Stimulated activated CD8-positive, alpha-beta memory T cell treated with anti-CD3 and anti-CD28 coated beads, Interleukin-2, amount 100 ng/mL, for 1 hour (primary cell): ENCODE data around the gene KDM1B.

Experiments
- DNase-seq, 2 donors: peaks; one replicate each; pipeline ENCODE4 v3.0.0-alpha.2; 2020; ENCODE audit warnings: low read depth in 2 of 2

KDM1B gene, protein sequence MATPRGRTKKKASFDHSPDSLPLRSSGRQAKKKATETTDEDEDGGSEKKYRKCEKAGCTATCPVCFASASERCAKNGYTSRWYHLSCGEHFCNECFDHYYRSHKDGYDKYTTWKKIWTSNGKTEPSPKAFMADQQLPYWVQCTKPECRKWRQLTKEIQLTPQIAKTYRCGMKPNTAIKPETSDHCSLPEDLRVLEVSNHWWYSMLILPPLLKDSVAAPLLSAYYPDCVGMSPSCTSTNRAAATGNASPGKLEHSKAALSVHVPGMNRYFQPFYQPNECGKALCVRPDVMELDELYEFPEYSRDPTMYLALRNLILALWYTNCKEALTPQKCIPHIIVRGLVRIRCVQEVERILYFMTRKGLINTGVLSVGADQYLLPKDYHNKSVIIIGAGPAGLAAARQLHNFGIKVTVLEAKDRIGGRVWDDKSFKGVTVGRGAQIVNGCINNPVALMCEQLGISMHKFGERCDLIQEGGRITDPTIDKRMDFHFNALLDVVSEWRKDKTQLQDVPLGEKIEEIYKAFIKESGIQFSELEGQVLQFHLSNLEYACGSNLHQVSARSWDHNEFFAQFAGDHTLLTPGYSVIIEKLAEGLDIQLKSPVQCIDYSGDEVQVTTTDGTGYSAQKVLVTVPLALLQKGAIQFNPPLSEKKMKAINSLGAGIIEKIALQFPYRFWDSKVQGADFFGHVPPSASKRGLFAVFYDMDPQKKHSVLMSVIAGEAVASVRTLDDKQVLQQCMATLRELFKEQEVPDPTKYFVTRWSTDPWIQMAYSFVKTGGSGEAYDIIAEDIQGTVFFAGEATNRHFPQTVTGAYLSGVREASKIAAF

DNA sequence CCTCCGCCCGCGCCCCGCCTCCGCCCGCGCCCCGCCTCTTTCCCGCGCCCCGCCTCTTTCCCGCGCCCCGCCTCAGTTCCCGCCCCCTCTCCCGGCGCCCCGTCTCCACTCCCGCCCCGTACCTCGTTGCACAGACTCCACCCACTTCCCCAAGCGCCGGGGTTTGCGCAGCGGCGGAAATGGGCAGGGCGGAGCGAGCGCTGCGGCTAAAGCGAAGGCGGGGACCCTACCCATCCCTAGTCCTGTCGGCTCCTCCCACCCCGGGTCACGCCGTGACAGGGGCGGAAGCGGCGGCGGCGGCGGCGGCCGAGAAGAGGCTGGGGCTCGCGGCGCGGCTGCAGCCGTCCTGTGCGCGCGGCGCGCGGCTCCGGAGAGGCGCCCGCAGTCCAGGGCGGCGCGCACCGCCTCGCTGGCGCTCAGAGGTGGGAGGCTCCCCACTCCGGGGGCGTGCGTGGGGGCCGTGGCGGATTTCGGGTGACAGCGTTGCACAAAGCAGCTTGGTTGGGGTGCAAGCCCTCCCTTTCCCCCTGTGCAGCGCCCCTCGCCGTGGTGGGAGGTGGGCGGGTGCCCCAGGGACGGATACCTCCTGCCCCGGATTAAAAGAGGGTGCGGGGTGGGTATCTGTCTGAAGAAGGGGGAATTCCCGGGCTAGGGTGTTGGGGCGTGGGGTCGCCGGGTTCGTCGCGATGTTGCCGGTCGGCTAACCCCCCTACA lies at the start of gene KDM1B:
TSS of gene KDM1B (plus strand) at position 273 of the 714 bp plus-strand sequence. CDS start 4,474 bp downstream, outside the sequence.
- DNase-seq: peak; percentile 97 to 98

DNA sequence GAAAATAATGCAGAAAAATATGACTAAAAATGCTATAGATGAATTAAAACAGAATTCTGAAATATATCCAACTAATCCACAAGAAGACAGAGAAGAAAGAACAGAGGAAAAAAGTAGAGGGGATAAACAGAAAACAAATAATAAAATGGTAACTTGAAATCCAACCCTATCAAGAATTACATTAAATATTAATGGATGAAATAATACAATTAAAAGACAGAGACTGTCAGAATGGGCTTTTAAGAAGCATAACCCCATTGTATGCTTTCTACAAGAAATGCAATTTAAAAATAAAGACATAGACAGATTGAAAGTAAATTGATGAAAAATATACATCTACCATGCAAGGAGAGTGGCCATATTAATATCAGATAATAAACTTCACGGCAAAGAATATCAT lies 48.2 kb upstream of the KDM1B start:
- no peak for DNase-seq

DNA sequence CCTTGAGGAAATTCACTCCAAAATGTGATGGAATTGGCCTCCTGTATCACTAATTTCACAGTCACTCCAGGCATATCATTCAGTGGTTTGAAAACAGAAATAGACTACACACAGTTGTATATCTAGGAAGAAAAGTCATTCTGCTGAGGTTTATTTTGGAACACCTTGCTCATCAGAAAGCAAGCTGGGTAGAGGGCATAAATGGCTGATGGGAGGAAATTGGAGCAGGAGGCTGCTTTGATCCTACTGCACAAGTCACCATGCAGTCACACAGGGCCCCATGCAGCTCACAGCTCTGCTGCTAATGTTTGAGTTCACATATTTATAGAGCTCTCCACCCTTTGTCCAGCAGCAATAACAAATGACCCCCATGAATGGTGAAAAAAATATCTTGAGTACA lies 45.1 kb upstream of the KDM1B start:
- no peak for DNase-seq

DNA sequence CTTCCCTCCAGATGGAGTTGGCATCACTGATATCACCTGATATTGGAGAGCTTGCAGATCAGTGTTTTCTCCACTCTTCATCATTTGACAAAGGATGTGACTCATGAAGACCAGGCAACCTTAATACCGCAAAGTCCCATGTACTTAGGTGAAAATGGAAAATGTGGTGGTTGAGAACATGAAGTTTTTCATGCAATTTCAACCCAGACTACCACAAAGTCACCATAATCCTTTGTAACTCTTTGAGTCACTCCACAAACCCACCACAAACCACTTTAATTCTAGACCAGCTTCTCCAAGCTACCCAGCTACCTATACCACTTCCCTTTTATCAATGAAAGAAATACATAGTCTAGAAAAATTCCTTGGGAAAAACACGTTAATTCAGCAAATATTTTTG lies 39.9 kb upstream of the KDM1B start:
- DNase-seq: no peak

DNA sequence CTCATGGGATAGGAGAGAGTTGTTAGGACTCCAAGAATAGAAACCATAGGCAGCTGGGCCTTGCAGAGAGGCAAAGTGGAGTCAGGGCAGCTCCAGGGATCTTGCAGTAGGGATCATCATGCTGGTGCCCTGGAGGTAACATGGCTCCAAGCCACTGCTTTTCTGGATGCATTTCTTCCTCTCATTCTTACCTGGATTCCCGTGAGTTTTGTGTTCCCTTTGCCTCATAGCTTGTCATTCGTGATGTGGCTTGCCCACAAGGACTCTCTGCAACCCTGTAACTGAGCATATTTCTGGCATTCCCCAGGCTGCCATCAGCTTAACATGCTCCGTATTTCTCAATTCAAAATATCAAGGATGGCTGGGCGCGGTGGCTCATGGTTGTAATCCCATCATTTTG lies 38.1 kb upstream of the KDM1B start:
- DNase-seq: no peak

DNA sequence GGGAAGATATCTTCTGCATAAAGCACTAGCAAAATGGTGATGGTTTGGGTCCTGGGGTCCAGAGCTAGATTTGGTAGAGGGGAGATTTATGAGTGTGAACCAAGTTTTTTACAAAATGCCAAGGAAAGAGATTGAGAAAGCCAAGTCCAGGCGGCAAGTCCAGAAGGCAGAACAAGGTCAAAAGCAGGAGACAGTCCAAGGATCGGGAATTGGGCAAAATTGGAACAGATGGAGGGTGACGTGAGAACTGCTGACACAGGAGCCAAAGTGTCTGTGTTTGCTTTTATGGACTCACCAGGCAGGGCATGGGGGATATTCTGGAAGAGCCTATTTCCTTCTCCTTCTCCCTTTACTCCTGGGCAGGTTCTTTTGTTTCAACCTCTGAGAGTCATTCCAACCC lies 36.9 kb upstream of the KDM1B start:
- DNase-seq: no peak

DNA sequence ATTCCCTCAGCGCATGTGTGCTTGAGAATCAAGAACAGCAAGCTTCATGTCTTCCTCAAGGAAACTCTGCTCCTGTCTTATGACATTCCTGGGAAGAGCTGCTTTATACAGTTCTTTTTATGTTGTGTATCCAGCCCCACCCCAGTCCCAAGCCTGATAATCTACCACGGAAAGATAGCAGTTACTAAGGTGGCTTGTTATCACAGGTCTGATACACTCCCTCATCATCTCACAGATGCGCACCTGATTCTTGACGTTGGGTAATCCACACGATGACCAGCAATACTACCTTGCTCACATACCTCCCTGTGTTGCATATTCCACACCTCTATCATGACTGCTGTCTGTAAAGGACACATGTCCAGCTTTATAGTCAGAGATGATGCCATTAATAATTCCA lies 36.0 kb upstream of the KDM1B start:
- DNase-seq: no peak

DNA sequence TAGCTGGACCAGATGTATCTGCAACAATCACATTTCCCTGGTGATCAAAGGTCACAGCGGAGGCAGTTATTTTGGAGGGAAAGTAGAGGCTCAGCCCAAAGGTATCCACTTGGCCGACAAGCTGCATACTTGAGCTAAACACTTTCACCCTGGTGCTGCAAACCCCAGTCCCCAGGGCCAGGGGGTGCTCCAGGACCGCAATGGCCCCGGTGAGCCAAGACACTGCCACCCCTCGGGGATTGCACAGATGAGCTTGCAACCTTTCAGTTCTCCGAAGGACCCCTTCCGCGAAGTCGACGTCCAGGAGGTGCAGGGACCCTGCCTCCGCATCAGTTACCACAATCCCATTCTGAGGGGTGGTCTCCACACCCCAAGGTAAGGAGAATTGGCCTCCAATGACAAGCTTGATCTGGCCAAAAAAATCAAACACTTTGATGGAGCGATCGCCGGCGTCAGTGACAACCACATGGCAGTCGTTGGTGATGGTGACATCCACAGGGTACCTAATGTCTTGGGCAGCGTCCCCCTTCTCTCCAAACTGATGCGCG lies 33.6 kb upstream of the KDM1B start:
- no peak for DNase-seq

DNA sequence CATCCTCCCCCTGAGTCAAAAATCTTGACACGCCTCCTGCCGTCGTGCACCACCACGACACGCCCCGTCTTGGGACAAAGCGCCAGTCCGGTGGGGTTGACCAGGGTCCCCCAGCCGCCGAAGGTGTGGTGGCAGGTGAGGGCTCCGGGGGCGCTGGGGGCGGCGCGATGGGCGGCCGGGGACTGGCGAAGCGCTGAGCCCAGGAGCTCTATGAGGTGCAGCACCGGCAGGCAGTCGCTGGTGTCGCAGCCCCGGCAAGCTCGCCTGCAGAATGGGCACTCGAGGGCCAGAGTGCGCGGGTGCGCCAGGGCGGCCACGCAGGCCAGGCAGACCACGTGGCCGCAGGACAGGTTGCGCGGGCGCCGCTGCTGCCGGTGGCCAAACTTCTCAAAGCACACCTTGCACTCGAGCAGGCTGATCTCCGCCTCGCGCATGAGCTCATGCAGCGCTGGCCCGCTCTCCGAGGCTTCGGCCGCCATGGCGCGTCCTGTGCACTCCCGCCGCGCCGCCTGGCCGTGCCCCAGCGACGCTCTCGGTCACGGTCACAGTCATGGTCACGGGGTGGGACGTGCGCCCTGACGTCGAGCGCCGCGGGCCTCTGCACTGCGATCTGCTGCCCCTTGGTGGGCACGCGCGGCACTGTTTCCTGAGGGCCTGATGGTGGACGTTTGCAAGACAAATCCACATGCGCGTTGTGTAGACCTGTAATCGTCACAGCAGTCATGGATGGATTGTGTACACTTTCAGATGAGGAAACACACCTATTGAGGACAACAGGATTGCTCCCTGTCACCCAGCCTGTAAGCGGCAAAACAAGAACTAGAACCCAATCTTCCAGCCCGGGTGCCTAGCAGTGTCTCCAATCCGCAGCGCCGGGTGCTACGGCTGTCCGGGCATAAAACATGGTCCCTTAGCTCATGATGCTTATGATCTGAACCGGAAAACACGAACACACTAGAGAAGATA lies 32.8 kb upstream of the KDM1B start, which contains the start of gene NHLRC1:
TSS of gene NHLRC1 (minus strand) at position 550 of the 966 bp plus-strand sequence. CDS start at position 479, 71 bp downstream.
- peak; percentile 42 to 48 for DNase-seq

DNA sequence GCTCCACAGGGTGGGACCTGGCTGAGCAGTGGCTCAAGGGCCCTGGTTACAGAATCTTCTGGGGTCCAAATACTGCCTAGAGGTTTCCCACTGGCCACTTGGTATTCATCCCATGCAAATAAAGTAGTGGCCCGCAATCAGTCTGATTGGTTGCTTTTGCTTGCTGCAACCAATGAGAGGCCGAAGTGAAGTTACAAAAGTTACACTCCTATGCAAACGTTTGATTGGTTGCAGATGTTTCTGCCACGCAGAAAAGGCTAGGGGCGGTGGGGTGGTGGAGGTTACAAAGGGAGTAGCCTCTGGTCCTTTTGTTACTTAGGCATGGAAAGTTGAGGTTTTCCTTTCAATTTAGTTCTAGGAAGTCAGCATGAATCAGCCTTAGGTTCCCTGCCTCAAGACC lies 29.1 kb upstream of the KDM1B start:
- DNase-seq: no peak

DNA sequence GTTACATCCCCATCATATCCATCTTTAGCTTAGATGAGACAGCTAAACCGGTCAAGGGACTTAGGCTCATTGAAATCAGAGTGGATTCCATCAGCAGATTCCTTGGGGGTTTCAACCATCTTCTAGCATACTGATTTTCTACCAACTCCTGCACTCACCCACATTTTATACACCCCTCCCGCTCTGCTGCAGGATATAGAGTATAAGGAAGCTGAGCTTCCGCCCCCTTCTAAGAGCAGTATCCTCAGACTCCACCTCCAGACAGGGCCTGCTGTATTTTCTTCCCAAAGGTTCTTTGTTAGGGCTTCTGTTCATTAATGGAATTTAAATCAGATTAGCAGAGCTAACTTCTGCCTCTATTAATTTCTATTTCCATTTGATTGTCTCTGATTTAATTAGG lies 22.9 kb upstream of the KDM1B start:
- DNase-seq: no peak

DNA sequence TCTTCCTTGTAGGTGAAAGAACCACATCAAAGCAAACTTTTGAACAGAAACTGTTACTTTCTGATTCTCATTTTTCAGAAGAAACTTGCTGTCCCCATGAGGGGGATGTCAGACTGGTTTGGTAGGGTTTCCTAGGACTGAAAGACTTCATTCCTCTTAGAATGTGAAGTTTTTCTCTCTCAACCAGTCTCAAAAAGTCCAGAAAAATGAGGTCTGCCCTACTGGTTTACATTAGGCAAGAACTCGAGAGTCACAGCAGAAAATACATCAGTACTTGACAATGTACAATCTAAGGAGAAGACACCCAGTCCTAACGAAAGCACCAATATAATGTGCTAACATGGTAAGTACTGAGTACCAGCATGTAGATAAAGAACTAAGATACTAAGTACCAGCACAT lies 20.1 kb upstream of the KDM1B start:
- no peak for DNase-seq

DNA sequence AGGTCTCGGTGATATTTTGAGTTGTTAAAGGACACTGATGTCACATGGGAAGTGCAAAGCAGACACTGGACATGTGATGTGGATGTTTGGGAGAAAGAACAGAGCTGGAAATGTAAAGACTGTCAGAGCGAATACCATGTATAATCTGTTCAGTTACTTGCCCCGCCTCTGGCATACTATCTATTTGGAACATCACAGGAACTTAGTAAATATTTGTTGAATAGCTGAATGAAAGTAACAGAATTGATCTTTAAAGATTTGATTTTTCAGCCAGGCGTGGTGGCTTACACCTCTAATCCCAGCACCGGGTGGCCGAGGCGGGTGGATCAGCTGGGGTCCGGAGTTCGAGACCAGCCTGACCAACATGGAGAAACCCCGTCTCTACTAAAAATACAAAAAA lies 19.0 kb upstream of the KDM1B start:
- no peak for DNase-seq

DNA sequence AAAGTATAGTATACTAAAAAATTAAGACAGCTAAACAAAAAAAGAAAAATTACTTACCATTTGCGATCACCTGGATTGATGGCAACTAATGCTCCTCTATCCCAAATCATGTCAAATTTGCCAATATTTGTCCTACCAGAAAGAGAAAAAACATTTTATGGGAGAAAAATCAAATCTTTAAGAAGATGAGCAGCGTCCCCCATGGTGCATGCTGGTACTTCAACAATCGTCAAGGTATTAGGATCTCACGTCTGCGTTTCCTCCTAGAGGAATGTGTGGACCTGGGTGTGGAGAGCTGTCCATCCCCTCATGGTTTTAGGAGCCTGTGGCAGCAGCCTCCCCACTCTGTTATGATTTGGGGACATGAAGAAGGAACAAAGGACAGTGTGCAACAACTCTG lies 16.3 kb upstream of the KDM1B start:
- DNase-seq: no peak

DNA sequence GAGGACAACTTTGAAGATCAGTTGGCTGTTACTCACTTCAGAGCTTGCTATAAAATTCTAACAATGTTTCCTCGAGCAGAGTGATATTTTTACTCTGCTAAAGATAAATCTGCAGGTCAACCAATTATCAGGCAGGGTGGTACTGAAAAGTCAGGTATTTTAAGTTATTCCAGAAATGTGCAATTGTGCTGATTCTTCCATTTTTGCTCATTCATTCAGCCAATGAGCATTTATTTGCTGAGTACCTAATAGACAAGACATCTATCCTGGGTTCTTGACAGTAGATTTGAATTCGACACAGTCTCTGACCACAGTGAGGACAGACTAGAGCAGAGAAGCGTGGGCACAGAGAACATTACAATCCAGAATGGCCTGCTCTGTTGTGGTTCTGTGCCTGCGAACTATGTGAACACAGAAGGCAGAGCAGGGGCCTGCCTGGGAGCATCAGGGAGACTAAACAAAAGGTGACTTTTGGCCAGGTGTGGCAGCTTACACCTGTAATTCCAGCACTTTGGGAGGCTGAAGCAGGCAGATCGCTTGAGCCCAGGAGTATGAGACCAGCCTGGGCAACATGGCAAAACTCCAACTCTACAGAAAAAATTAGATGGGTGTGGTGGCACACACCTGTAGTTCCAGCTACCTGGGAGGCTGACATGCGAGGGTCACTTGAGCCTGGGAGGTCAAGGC lies 15.1 kb upstream of the KDM1B start:
- DNase-seq: no peak

DNA sequence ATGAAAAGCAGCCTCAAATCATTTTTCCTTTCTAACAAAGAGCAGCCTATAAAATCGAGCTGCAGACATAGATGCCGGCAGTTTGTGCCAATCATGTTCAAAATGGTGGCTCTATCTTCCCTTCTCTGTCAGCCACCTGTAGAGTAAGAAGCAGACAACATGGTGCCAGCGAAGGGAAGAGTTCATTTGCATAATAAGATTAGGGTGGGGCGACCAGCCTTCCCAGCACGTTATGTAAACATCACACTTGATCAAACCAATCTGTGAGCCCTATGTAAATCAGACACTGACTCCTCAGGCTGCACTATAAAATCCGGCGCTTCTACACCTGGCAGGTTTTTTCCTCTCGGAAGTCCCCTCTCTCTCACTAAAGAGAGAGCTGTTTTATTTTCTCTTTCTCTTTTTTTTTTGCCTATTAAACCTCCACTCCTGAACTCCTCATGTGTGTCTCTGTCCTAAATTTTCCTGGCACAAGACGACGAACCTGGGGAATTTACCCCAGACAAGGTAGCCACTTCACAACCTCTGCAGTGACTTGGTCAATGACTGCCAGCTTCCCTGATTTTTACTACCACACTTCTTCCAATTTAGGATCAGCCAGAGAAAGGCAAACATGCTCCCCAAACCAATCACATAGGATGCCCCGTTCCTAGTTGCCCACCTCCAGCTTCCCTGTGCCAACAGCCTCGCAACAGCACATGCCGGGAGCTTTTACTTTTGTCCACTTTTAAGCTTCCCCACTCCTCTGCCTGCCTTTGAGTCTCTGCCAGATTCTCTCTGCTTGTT lies 13.2 kb upstream of the KDM1B start:
- no peak for DNase-seq

DNA sequence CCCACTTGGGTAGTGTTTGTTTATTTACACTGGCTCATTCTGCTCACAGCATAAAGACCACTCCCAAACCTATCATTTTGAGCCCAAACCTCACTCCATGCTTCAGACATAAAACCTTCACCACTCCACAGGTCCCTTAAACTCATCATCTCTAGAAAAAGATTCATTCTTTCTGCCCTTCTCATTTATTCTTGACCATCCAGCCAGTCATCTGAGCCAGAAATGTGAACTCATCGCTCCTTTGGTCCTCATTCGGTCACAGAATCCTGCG lies 12.7 kb upstream of the KDM1B start:
- no peak for DNase-seq

DNA sequence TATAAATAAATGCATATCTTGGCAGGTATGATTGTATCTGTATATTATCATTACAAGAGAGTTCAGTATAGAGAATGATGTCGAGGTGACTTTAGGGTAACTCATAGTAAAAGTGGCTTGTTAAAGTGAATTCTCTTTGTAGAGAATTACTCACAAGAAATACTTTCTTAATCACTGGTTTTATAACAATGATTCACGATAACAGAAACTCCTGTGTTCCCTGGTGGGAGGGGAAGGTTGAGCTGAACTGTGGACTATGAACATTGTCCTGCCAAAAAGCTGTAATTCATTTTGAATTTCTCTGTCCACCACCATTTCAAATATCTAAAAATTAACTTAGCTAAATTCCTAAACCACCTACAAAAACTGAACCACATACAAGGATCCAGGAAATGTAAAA lies 8.1 kb upstream of the KDM1B start:
- DNase-seq: no peak

DNA sequence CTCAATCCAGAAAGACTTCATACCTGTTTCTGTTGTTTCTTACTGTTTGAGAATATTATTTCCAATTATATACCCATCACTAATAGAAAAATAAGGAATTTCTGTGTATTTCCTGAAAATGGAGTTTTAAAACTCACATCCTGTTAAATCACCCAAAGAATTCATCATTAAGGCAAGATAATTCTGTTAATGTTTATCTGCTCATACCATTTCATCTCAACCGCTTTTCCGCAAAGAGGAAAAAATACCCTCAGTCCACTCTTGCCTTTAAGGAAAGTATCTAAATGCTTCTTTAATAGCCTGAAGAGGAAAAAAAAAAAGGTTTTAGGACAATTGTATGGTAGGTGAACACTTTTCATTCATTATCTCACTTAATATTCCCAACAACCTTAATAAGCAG lies 7.6 kb upstream of the KDM1B start:
- DNase-seq: no peak
